BJ (cell line): ENCODE data around the gene PAPSS1. TPM values are rescaled to one million over a fixed set of nuclear protein-coding genes. Genes with fewer than 3 reads are reported as not detected.

Source experiments
- CTCF ChIA-PET: fragments of 350-600 bp; formaldehyde crosslinking; extraction: SDS; loops from one replicate; lab custom pipeline; 2021; ENCODE audit warnings: antibody characterized with exemption, inconsistent platforms; lab: Yijun Ruan, JAX
- POLR2A ChIA-PET: fragments of 300-600 bp; sonication (Branson Sonifier 250); formaldehyde crosslinking; extraction: SDS; loops from one replicate; lab custom pipeline; 2021; ENCODE audit warnings: antibody characterized with exemption; lab: Charles Lee
- DNase-seq: peaks from one replicate; pipeline ENCODE4 v3.0.0-alpha.2; 2011; ENCODE audit warnings: low read depth
- H3K27me3 ChIP-seq: 2 replicates; pipeline ENCODE4 v1.6.0; 2011; ENCODE audit warnings: low read length; ENCODE audit not compliant: control insufficient read depth, insufficient read depth
- H3K36me3 ChIP-seq: 2 replicates; pipeline ENCODE4 v1.5.1; 2011; ENCODE audit warnings: low read length; ENCODE audit not compliant: control insufficient read depth, insufficient read depth
- H3K4me3 ChIP-seq: 2 replicates; pipeline ENCODE4 v1.5.1; 2011; ENCODE audit warnings: low read depth, mild to moderate bottlenecking, control low read depth, low read length
- polyA minus RNA-seq: library from RNA; depleted of rRNA, polyadenylated mRNA; stranded (reverse); fragments of >200 nt; gene quantifications from 2 replicates; pipeline ENCODE4 v1.2.3, GENCODE V29; 2011; rRNA and poly(A)+ RNA removed
- polyA plus RNA-seq: library from polyadenylated mRNA; depleted of rRNA; stranded (reverse); fragments of >200 nt; gene quantifications from 2 replicates; pipeline ENCODE4 v1.2.3, GENCODE V29; 2011; rRNA removed
- TF ChIP-seq, protein P1 (sequence below): IDR thresholded peaks from 2 replicates; pipeline ENCODE4 v1.5.1; 2011; ENCODE audit warnings: low read depth, mild to moderate bottlenecking, control low read depth, inconsistent platforms, low read length, moderate library complexity; ENCODE audit not compliant: insufficient read depth

Gene PAPSS1
- 44.2 and 67.7 TPM in 2 replicates for polyA plus RNA-seq
- 31.3 and 43.3 TPM in 2 replicates for polyA minus RNA-seq

DNA sequence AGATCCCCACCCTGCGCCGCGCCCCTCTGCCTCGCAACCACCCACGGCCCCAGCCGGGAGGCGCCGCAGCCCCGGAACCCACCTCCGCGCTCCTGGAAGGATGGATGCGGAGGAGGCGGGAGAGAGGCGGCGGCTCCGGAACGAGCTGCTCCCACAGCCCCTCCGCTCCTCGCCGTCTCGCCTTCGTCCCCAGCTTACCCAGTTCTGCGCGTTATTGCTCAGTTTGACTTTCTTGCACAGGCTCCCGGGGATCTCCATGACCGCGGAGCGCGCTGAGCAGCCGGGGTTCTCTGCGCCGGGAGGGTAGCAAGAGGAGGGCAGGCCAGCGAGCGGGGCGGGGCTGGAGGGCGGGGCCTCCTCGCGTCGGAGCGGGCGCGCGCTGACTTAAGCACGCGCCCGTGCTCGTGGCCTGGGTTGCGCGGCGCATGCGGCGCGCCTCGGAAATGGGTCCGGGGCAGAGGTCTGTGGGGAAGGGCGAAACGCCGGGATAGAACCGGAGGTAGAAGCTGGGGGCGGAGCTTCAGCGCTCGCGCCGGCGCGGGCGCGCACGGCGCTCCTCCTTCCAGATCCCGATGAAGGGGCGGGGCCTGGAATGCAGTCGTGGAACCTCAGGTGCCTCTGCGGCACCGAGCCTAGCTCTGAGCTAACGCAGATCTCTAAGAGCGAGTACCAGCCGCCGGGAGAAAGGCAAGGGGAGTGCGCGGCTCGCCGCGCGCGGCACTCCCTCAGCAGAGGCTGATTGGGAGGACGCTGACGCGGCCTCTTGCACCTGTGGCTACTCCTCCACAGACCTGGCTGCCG, at the start of gene PAPSS1:
Gene PAPSS1, minus strand, starts transcription at position 313 of the 801 bp plus-strand sequence. Its CDS starts 55 bp downstream, at position 258.
- peak; percentile 88 for DNase-seq
- ChIA-PET POLR2A (interaction anchor here (0.6 kb wide), 1 partner anchor 212 kb away, joined by 3 read pairs; no protein-coding TSS in a partner anchor), CTCF (interaction anchor here (1.3 to 5.1 kb wide), 3 partner anchors 14 to 20 kb away, joined by 3 to 26 read pairs (median 13); no protein-coding TSS in a partner anchor)
- Histone ChIP-seq H3K27me3 (no peaks in the 10 kb centered on the region), H3K36me3 (no peaks in the 10 kb centered on the region), H3K4me3 (peak within 1 kb of the TSS; percentile 86)
- TF ChIP-seq, protein P1, sequence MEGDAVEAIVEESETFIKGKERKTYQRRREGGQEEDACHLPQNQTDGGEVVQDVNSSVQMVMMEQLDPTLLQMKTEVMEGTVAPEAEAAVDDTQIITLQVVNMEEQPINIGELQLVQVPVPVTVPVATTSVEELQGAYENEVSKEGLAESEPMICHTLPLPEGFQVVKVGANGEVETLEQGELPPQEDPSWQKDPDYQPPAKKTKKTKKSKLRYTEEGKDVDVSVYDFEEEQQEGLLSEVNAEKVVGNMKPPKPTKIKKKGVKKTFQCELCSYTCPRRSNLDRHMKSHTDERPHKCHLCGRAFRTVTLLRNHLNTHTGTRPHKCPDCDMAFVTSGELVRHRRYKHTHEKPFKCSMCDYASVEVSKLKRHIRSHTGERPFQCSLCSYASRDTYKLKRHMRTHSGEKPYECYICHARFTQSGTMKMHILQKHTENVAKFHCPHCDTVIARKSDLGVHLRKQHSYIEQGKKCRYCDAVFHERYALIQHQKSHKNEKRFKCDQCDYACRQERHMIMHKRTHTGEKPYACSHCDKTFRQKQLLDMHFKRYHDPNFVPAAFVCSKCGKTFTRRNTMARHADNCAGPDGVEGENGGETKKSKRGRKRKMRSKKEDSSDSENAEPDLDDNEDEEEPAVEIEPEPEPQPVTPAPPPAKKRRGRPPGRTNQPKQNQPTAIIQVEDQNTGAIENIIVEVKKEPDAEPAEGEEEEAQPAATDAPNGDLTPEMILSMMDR: no peak

DNA sequence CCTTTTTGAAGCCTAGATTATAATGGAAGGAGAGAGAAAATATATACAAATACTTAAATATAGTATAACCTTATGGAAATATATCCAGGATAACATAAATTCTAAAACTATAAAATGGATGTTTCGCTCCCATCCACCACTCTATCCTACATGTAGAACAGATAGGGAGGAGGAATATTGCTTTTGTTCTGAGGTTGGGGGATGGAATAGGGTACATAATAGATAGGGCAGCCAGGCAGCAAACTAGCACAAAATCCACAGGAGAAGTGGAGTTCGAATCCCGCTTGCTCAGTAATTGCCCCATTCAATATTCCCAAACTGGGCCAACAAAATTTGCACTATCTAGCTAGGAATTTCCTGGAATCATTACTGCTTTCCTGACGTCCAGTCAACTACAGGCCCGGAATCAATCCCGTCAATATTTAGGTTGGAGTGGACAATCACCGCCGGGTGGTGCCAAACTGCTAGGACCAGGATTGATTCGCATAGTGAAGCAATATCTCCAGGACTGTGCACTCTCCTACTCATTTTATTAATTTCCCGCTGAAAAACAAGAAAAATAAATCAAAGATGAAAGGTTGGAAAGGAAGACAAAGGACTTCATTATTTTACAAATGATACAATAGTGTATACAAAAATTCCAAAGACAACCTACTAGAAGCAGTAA, 40.4 kb upstream of the PAPSS1 start:
- ChIA-PET CTCF (interaction anchor here (0.9 kb wide), 1 partner anchor 64 kb away, joined by 3 read pairs; the partner anchor contains the start of gene SGMS2), POLR2A (no interaction called here)
- Histone ChIP-seq H3K27me3 (no peaks in the 10 kb centered on the region), H3K4me3 (no peak overlapping the region), H3K36me3 (no peaks in the 10 kb centered on the region)
- DNase-seq: no peak
- TF ChIP-seq, protein P1: no peak

DNA sequence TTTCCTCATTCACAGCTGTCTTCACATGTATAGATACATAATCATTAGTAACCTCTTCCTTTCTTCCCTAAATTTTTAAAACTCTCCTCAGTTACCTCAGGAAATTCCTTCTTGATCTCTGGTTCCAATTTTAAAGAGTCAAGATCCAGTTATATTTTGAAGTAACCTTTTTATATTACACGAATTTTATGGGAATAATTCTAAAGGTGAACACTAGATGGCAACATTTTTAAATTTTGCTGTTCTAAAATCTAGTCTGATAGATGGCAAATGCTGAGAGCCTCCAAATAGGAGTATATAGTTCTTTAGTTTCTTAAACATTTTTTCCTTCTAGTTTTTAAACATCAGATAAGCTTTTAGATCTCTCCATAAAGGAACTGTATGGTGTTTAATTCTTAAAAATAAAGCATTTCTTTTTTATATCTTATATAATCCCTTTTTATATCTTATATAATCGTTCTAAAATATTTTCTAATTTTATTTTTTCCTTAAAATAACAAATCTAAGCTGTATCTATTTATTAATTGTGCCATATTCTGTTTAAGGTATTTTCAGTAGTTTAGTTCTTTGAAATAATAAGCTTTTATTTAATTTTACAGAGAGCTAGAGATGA, 37.9 kb upstream of the PAPSS1 start:
- Histone ChIP-seq H3K4me3 (no peak overlapping the region), H3K36me3 (no peaks in the 10 kb centered on the region), H3K27me3 (0 out of 2 replicates have a peak, but pooled peaks cover 1% of the 10 kb centered on the region)
- POLR2A ChIA-PET: interaction anchor here (0.7 kb wide), 1 partner anchor 218 kb away, joined by 4 read pairs; no protein-coding TSS in a partner anchor
- CTCF ChIA-PET: interaction anchor here (0.6 to 3.8 kb wide), 21 partner anchors 10 to 1564 kb away, joined by 3 to 34 read pairs (median 4); partner anchors contain the start of gene HADH
- TF ChIP-seq, protein P1: peak; percentile 30; the same call in 1 of the 2 replicates
- DNase-seq: no peak

- Histone ChIP-seq H3K36me3 (no peaks in the 10 kb centered on the region), H3K27me3 (peaks cover 2% of the 10 kb centered on the region; the same call in 1 of the 2 replicates), H3K4me3 (no peak overlapping the region)
- DNase-seq: no peak
- TF ChIP-seq, protein P1: no peak
- ChIA-PET CTCF (interaction anchor here (0.9 to 3.8 kb wide), 8 partner anchors 42 to 244 kb away, joined by 3 to 34 read pairs (median 4); partner anchors contain the start of gene HADH), POLR2A (interaction anchor here (0.6 kb wide), 1 partner anchor 22 kb away, joined by 4 read pairs; no protein-coding TSS in a partner anchor)
Measured at GRCh38 chr4:107757283-107757682, 37.2 kb upstream of the PAPSS1 start.
